NCI-H187 (cell line): ENCODE results near the gene CHKB.
"Not testable (repeated sequence)": the region's sequence is repeated elsewhere in the genome, so short reads cannot be mapped to it uniquely, and the experiment has no call there.

Experiments
- DNase-seq, 2 experiments: peaks; one replicate each; lab custom pipeline; 2025; lab: John Stamatoyannopoulos, UW

CHKB gene

GRCh38 chr22:50582493-50583293, at the start of gene CHKB:
Gene CHKB (minus strand): TSS chr22:50582849. CDS start chr22:50582781, 68 bp downstream.
- DNase-seq = peak; percentile 32 to 66

GRCh38 chr22:50630376-50630775, 47.7 kb upstream of the CHKB start:
- no peak for DNase-seq

- DNase-seq = no peak
Observed at GRCh38 chr22:50628543-50629134, 46.0 kb upstream of the CHKB start.

GRCh38 chr22:50627642-50628542, 45.2 kb upstream of the CHKB start, which contains the start of gene ARSA:
Gene ARSA (minus strand): TSS chr22:50628152. CDS start chr22:50627779, 373 bp downstream.
- DNase-seq = no peak

GRCh38 chr22:50626850-50627641, 44.4 kb upstream of the CHKB start:
- DNase-seq = no peak

DNA sequence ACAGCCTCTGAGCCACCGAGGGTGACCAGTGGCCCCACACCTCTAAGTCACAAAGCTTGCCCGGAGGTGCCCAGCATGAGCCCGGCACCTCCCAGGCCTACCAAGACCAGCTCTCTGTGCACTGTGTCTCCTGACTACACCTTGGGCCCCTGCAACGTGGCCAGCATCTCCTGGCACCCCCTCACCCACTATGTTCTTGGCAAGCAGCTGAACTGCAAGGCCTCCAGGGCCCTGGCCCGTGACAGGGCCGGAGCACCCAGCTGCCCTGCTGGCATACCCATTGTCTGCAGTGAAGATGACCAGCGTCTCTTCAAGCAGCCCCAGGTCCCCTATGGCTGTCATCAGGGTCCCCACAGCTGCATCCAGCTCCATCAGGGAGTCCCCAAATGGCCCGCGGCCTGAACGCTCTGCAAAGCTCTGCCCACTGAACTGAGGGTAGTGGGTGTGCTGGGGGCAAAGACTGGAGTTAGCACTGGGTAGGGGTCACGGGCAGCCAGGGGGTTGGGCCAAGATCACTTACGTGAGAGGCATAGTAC, 43.7 kb upstream of the CHKB start:
- DNase-seq = no peak

DNA sequence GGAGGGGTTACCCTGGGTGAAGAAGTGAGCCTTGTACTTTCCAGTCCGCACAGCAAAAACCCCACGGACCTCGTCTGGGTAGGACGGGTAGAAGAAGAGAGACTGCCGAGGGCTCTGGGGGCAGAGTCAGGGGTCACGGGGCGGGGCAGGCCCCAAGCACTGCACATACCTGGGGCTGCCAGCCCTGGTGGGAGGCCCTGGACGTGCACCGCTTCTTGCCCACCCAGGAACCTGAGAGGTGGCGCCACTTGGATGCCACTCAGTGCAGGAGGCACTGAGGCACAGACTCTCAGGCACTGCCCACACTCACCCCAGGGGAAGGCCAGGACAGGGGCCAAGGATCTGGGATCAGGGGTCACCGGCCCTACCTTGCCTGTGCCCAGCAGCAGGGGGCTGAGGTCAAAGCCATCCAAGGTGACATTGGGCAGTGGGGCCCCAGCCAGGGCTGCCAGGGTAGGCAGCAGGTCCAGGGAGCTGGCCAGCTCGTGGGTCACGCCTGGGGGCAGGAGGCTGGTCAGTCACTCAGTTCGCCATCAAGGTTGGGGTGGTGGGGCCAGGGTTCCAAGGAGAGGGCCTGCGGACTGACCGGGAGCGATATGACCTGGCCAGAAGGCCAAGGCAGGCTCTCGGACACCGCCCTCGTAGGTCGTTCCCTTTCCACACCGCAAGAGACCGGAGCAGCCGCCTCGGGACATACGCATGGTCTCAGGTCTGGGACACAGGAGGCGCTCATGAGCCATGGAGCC, 43.1 kb upstream of the CHKB start:
- no peak for DNase-seq

- DNase-seq = no peak
Observed at GRCh38 chr22:50625131-50625567, 42.5 kb upstream of the CHKB start.

DNA sequence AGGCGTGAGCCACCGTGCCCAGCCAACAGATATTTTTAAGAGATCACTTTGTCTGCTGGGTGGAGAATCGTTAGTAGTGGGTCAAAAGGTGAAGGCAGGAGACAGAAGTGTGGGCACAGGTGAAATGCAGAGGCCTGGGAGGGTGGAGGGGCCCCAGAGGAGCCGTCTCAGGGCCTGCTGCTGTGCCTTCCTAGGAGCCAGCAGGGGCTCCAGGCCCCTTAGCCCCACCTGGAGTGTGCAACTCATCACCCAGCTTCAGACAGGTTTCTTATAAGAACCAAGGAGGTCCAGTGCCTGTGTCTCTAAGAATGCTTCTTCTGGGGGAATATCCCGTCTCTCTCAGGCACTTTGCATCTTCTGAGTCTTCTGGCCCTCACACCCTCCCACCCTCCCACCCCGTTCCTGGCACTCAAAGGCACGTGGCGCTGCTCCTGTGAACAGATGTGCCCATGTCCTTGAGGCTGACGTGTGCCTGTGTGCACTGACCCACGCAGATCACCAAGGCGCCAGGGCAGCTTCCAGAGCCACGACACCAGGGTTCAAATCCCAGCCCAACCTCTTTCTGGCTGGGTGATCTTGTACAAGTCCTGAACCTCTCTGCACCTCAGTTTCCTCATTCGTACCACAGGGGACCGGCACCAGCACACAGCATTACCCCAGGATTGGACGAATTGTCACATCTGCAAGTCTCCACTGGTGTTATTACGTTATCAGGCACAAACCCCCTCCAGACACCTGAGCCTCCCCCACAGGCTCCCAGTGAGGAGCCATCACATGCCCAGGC, 41.9 kb upstream of the CHKB start:
- no peak for DNase-seq

DNA sequence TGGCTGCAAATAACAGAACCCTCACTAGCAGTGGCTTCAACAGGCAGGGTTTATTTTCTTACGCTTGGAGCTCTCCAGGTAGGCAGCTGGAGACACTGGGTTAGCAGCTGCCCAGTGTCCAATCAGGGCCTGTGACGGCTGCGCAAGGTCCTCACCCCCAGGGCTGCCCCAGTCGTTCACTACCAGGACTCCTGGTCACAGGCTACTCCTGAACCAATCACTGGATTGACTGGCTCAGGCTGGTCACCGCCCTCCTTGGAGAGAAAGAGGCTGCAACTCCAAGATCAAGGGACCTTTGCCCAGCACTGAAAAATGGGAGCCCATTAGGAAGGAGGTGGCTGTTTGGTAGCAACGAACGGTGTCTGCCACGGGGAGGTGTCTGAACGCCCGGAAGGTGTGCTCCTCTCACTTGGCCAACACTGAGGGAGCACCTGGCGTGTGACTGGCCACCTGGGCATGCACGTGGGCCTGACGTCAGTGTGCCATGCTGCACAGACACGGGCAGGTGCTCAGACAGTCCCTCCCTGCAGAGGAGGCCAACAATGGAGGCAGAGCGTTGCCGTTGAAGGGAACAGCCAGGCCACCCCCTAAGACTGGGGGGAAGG, 40.2 kb upstream of the CHKB start:
- DNase-seq = no peak

- no peak for DNase-seq
Observed at GRCh38 chr22:50621948-50622722, 39.5 kb upstream of the CHKB start.

DNA sequence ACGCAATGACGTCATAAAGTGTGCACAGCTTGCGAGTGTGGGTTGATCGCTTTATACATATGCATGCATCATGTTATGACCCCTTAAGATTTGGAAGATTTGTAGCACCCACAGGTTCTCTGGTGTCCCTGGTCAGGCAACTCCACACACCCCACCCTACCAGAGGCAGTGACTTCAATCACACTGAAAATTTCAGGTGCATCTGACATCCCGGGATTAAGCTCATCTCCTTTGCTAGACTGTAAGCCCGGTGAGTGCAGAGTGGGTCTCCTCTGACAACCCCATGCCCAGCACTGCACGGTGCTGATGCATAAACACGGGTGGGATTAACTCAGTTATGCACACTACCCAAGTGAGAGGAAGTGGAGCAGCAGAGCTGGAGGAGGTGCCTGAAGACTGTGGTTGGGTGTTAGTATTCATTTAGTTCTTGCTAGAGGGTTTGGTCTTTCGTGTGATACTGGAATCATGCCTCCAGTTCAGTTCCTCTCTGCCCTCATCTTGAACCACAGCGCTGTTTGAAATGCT, 38.8 kb upstream of the CHKB start:
- no peak for DNase-seq

GRCh38 chr22:50620593-50621355, 38.1 kb upstream of the CHKB start:
- DNase-seq = peak in 1 of 2 experiments; percentile 5

DNA sequence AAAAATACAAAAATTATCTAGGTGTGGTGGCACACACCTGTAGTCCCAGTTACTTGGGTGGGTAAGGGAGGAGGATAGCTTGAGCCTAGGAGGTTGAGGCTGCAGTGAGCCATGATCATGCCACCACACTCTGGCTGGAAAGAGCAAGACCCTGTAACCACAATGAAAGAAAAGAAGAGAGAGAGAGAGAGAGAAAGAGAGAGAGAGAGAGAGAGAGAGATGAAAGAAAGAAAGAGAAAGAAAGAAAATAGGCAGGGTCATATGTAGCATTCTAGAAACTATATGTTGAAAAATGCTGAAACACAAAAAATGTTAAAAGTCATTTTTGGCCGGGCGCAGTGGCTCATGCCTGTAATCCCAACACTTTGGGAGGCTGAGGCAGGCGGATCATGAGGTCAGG, 31.6 kb upstream of the CHKB start:
- DNase-seq = not testable (repeated sequence)

- DNase-seq = no peak
Observed at GRCh38 chr22:50613291-50613981, 30.8 kb upstream of the CHKB start.

GRCh38 chr22:50612528-50613221, 30.0 kb upstream of the CHKB start:
- DNase-seq = no peak
